ENCODE measurements around the gene POLR1H. TPM values are rescaled to one million over a fixed set of nuclear protein-coding genes. Genes with fewer than 3 reads are reported as not detected.

Gene POLR1H, protein sequence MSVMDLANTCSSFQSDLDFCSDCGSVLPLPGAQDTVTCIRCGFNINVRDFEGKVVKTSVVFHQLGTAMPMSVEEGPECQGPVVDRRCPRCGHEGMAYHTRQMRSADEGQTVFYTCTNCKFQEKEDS
- total RNA-seq, result 26.8 and 27.9 TPM in 2 replicates

DNA sequence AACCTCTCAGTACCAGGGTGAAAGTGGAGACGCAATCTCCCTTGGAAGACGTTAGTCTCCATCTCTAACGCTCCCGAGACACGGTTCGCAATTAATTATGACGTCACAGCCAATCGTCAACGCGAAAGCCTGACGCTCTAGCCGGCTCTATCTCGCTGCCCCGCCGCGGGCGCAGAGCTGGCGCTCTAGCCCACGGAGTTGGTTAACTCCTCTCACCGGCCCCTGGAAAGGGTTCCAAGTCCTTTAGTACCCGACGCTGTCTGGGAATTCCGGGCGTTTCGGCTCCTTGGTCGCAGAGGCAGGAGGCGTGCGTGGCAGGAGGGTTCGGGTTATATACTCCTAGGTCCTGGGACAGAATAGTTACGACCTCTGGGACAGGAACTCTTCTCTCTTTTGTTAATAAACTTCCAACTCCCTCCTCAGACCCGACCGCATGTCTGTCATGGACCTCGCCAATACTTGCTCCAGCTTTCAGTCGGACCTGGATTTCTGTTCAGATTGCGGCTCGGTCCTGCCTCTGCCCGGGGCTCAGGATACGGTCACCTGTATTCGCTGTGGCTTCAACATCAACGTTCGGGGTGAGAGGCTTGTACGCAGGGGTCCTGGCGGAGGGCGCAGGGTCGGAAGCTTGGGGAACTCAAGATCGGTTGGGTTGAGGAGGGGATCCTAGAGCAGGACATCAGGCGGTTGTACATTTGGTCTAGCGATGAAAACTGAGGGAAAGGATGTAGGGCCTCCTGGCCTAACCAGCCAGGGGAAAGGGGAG is at the start of gene POLR1H:
POLR1H (plus strand) TSS at position 174 of the 766 bp plus-strand sequence; CDS start at position 434, 260 bp downstream.

DNA sequence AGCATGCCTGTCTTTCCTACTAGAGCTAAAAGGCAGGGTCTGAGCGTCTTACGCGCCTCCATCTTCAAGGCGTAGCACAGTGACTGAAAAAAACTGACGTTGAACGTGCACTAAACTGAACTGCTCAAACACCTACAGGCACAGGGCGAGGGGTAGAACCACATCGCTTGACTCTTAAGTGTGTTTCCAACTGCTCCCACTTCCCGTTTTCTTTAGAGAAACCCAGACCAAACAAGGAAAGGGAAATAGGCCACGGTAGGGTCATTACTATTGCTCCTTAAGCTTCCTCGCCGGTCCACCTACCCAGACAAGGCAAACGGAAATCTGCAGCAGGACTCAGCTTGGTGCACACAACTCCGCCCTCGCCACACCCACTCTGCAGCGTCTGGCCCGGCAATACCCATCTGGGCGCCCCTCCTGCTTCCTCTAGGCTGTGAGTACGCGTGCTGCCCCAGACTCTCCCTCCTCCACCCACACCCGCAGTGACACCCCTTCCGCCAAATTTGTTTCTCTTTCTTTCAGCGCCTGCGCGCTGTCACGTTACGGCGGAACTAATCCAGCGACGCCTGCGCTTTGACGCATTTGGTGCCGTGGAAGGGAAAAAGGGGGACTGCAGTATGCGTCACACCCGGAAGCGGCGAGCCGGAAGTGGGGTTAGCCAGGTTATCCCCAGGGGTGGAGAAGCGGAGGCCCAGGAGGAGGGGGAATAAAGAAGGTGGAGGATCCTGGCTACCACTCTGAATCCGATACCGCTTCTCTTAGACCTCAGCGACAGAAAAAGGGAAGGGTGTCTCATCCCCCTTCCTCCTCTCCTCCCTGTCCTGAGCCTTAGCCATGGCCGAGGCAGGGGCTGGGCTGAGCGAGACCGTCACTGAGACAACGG is 5.8 kb downstream of the POLR1H start, which contains the start of gene PPP1R11:
PPP1R11 (plus strand) TSS at position 622 of the 883 bp plus-strand sequence; CDS start at position 835, 213 bp downstream.

DNA sequence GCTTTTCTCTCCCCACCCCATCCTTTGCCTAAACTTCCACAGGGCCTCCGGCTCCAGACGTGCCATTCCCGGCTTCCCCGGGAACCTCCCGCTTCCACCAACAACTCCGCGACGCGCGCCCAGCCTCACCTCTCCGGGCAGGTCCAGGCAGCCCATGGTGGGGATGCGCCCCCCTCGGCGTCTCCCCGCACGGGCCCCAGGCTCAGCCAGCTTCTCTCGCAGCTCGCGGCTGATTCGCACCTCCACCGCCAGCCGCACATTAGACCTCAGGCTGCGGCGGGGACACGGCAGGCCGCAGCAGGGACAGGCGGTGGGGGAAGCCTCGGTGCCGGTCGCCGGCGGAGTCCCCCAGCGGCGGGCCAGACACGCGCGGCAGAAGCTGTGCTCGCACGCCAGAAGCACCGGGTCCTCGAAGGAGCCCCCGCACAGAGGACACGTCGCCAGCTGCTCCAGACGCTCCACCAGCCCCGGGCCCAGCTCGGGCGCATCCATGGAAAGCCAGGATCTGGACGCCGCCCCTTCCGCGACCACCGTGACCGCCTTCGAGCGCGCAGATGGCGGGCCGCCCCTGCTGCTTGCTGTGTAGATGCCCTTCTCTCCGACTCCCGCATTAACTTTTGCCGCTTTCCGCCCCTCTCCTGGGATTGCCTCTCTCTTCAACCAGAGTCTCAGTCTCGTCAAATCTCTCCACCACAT is 14.2 kb downstream of the POLR1H start, which contains the start of gene RNF39:
RNF39 (minus strand) TSS at position 676 of the 696 bp plus-strand sequence; CDS start at position 492, 184 bp downstream.

DNA sequence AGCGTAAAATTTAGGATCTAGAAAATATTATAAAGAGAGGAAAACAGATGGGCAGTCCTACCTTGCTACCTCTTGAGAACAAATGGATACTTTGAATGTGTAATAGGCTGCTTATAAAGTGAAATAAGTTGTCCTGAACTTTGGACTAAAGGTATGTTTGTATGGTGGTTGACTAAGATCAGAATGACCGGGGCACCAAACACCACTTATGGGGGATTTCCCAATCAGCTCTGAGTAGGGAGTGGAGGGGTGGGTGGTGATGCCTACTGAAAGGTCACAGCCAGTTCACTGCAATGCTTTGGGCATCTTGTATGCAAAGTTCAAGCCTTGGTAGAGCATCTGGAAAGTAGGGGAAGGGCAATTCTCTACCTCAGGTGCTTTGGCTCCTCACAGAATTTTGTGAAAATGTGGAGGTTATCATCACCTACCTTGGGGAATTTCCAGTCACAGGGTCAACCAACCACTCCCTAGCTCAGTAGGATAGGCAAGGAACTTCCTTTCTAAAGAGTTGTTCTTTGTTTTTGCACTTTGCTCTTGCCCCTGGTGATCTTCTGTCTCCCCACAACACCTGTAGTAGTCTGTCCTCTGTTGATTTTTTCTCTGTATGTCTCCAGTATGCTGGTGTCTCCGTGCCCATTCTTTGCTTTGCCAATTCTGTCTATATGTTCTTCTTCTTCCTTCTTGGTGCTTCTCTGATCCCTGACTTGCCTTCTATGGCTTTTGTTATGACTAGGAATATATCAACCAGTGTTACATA is 52.1 kb downstream of the POLR1H start, which contains the start of gene TRIM31:
TRIM31 (minus strand) TSS at position 88 of the 757 bp plus-strand sequence. CDS start 285 bp downstream, outside the sequence.

Other genes with a start within 250 kb of the POLR1H start
- gene HLA-G, start 233.4 kb upstream of the POLR1H start, total RNA-seq, result not detected in 2 replicates
- gene HLA-A, start 118.7 kb upstream of the POLR1H start, total RNA-seq, result 472 and 507 TPM in 2 replicates
- 30.6 and 31.6 TPM in 2 replicates for gene PPP1R11, start 5.9 kb downstream of the POLR1H start, total RNA-seq
- 0.19 TPM in 1 of 2 replicates, not detected in the other for gene RNF39, start 14.5 kb downstream of the POLR1H start, total RNA-seq
- gene TRIM31, start 51.8 kb downstream of the POLR1H start, total RNA-seq, result not detected in 2 replicates
- gene TRIM40, start 74.9 kb downstream of the POLR1H start, total RNA-seq, result not detected in 2 replicates
- not detected in 2 replicates for gene TRIM10, start 99.9 kb downstream of the POLR1H start, total RNA-seq
- gene TRIM15, start 102.3 kb downstream of the POLR1H start, total RNA-seq, result not detected in 2 replicates
- 25.2 and 33.3 TPM in 2 replicates for gene TRIM26, start 152.1 kb downstream of the POLR1H start, total RNA-seq